Measurements from ENCODE around the gene TADA2A.
"Not testable (repeated sequence)": the region's sequence is repeated elsewhere in the genome, so short reads cannot be mapped to it uniquely, and the experiment has no call there.

Gene TADA2A

DNA sequence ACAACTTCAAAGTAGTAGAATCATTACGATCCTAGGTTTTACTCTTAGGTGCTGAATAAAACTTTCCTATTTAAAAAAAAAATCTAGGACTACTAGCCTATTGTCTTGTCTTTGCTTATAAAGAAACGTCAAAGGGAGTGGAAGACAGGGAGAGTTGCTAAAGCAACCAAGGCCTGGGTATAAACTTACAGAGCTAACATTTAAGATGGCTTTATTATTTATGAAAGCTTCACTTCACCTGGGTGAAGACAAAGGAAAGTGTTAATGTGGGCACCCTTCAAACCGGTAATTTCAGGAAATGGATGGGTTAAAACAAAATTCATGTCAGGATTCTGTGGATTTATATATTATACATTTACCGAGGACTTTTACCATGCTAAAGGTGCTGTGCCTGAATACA lies 85.5 kb downstream of the TADA2A start:
- DNase-seq (ENCODE audit: low spot score): no peak

- peak; percentile 77 for DNase-seq (ENCODE audit: low spot score)
Measured at GRCh38 chr17:37493249-37494027, 86.8 kb downstream of the TADA2A start.

- no peak for DNase-seq (ENCODE audit: low spot score)
Measured at GRCh38 chr17:37494401-37494831, 87.7 kb downstream of the TADA2A start.

- no peak for DNase-seq (ENCODE audit: low spot score)
Measured at GRCh38 chr17:37494971-37495370, 88.3 kb downstream of the TADA2A start.

DNA sequence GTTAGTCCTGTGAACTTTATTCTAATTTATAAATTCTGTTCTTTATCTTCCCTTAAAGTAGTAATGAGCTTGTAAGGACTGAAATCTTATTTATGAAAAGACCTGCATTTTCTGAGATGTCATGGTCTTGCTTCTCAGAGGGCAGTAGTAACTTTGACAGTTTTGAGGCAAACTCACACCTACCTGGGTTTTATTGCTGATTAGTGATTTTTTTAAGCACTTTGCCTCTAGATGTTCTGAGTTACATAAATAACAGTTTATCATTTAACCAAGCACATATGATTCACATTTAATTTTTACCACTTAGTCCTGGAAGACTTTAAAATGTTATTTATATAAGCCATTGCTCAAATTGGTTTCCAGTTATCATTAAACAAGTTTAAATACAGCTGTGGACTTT lies 93.7 kb downstream of the TADA2A start:
- DNase-seq (ENCODE audit: low spot score): no peak

DNA sequence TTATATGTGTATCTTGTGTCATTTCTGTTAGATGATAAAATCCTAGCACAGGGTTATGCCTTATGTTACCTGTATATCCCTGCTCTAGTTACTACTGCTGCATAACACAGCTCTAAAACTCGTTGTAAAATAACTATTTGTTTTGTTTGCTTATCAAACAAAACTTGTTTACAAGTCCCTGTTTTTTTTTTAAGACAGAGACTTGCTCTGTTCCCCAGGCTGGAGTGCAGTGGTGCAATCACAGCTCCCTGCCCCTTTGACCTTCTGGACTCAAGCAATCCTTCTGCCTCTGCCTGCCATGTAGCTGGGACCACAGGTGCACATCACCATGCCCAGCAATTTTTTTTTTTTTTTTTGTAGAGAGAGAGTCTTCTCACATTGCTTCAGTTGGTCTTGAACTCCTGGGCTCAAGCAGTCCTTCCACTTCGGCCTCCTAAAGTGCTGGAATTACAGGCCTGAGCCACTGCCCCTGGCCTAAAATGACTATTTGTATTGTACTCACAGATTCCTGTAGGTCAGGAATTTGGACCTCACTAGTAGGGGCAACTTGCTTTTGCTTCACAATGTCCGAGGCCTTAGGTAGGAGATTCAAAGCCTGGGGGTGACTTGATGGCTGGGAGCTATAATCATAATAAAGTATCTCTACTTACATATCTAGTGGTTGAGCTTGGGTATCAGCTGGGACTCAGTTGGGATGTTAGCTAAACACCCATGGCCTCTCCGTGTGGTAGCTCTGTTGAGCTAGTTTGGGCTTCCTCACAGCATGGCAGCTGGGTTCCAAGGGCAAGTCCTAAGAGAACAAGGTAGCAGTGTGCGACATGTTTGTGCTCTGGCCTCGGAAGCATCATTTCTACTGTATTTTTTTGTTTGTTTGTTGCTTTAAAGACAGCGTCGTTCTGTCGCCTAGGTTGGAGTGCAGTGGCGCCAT lies 95.6 kb downstream of the TADA2A start:
- no peak for DNase-seq (ENCODE audit: low spot score)

- no peak for DNase-seq (ENCODE audit: low spot score)
Measured at GRCh38 chr17:37503148-37503547, 96.5 kb downstream of the TADA2A start.

- no peak for DNase-seq (ENCODE audit: low spot score)
Measured at GRCh38 chr17:37505333-37505732, 98.6 kb downstream of the TADA2A start.

DNA sequence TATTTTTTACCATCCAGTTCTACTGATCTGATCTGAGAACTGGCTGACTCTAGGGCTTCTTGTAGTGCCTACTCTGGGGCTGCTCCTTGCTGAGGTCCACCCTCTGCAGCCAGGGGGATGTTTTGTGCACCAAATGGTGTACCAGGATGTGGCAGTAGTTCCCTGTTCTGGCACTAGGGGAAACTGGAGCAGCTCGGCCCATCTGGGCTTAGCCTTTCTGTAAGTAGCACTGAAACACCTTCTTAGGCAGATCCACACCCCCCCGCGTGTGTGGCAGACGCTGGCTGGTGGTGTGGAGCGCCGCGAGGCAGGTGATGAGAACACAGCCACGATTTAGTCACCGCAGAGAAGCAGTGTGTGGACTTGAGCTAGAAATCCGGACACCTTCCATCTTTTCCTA lies 100.0 kb downstream of the TADA2A start:
- DNase-seq (ENCODE audit: low spot score): peak; percentile 40

- no peak for DNase-seq (ENCODE audit: low spot score)
Measured at GRCh38 chr17:37507111-37507510, 100.4 kb downstream of the TADA2A start.

- no peak for DNase-seq (ENCODE audit: low spot score)
Measured at GRCh38 chr17:37510056-37510455, 103.4 kb downstream of the TADA2A start.

- not testable (repeated sequence) for DNase-seq (ENCODE audit: low spot score)
Measured at GRCh38 chr17:37511642-37512041, 105.0 kb downstream of the TADA2A start.

DNA sequence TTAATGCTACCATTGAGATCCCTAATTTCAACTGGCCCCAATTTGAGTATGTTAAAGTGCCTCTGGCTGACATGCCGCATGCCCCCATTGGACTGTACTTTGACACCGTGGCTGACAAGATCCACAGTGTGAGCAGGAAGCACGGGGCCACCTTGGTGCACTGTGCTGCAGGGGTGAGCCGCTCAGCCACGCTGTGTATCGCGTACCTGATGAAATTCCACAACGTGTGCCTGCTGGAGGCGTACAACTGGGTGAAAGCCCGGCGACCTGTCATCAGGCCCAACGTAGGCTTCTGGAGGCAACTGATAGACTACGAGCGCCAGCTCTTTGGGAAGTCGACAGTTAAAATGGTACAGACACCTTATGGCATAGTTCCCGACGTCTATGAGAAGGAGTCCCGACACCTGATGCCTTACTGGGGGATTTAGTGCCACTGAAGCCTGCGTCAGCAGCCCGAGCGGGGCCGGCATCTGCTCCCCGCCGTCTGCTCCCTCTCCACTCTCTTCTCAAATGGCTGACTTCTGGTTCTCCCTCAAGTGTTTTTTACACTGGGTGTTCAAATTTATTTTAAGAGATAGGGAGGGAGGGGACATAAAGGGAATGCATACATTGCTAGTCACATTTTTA lies 105.9 kb downstream of the TADA2A start:
- DNase-seq (ENCODE audit: low spot score): no peak

- no peak for DNase-seq (ENCODE audit: low spot score)
Measured at GRCh38 chr17:37513711-37514110, 107.0 kb downstream of the TADA2A start.

DNA sequence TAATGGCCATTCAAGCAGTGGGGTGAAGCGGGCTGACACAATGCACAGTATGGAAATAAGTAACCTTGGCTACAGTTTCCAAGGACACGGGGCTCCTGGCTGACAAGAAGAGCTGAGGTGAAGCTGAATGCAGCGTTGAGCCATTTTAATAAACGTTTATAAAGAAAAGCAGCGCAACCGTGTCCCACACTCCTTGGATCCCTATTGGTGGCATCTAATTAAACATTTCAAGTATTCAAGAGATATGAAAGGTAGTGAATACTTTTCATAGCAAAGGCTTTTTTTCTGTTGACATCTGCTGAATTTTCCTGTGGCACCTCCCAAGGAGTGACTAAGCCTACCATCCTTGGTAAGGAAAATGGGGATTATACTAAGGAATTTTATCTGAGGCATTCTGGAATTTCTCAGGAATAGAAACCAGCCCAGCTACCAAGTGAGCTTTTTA lies 109.5 kb downstream of the TADA2A start:
- no peak for DNase-seq (ENCODE audit: low spot score)

GRCh38 chr17:37517881-37518280 lies 111.2 kb downstream of the TADA2A start:
- no peak for DNase-seq (ENCODE audit: low spot score)

- DNase-seq (ENCODE audit: low spot score): no peak
Measured at GRCh38 chr17:37518826-37519225, 112.1 kb downstream of the TADA2A start.

GRCh38 chr17:37519251-37519985 lies 112.7 kb downstream of the TADA2A start:
- no peak for DNase-seq (ENCODE audit: low spot score)

GRCh38 chr17:37520174-37520573 lies 113.5 kb downstream of the TADA2A start:
- no peak for DNase-seq (ENCODE audit: low spot score)

- DNase-seq (ENCODE audit: low spot score): no peak
Measured at GRCh38 chr17:37521821-37522220, 115.1 kb downstream of the TADA2A start.

GRCh38 chr17:37523715-37524219 lies 117.1 kb downstream of the TADA2A start:
- DNase-seq (ENCODE audit: low spot score): no peak

Measured in AG20443 (cell line).